AG09319 (cell line): ENCODE results near the gene LTB4R2.

ENCODE experiments used
- DNase-seq: peaks from one replicate; pipeline ENCODE4 v3.0.0-alpha.2; 2010; ENCODE audit warnings: low read depth; ENCODE audit errors: extremely low read depth
- TF ChIP-seq, protein P1 (sequence below): IDR thresholded peaks from 2 replicates; pipeline ENCODE4 v1.5.1; 2011; ENCODE audit warnings: low read depth, mild to moderate bottlenecking, inconsistent platforms, low read length, moderate library complexity

Gene LTB4R2

DNA sequence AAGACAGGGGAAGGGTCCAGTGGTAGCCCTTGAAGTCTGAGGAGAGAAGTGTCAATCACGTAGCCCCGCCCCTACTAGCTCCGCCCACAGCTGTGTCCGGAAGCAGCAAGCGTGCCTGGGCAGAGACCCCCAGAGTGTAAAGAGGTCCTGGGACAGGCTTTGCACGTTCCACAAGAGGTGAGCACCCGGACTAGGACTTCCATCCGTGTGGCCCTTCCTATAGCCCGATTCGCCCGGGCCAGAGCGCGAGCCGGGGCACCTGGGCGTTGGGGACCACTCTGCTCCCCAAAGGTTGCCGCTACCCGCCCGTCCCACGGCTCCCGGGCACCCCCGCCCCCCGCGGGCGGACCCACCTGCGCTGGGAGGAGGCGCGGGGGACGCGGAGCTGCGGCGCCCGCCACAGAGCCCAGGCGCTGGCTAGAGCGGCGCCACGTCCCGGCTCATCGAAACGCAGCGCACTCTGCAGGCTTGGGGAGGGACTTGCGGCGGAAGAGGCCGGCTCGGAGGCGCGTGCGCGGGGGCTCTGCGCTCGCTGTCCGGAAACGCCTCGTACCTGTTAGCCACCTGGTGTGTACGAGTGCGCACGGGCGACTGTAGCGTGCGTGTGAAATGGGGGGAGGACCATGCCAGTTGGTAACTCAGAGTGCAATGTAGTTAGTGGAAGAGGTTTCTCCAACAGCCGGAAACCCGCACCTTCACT, 38.7 kb upstream of the LTB4R2 start, which contains the start of gene RABGGTA:
RABGGTA (minus strand) TSS at position 464 of the 700 bp plus-strand sequence. CDS start 482 bp downstream, outside the sequence.
- peak; percentile 57 for DNase-seq
- TF ChIP-seq, protein P1, sequence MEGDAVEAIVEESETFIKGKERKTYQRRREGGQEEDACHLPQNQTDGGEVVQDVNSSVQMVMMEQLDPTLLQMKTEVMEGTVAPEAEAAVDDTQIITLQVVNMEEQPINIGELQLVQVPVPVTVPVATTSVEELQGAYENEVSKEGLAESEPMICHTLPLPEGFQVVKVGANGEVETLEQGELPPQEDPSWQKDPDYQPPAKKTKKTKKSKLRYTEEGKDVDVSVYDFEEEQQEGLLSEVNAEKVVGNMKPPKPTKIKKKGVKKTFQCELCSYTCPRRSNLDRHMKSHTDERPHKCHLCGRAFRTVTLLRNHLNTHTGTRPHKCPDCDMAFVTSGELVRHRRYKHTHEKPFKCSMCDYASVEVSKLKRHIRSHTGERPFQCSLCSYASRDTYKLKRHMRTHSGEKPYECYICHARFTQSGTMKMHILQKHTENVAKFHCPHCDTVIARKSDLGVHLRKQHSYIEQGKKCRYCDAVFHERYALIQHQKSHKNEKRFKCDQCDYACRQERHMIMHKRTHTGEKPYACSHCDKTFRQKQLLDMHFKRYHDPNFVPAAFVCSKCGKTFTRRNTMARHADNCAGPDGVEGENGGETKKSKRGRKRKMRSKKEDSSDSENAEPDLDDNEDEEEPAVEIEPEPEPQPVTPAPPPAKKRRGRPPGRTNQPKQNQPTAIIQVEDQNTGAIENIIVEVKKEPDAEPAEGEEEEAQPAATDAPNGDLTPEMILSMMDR, result peak; percentile 73

DNA sequence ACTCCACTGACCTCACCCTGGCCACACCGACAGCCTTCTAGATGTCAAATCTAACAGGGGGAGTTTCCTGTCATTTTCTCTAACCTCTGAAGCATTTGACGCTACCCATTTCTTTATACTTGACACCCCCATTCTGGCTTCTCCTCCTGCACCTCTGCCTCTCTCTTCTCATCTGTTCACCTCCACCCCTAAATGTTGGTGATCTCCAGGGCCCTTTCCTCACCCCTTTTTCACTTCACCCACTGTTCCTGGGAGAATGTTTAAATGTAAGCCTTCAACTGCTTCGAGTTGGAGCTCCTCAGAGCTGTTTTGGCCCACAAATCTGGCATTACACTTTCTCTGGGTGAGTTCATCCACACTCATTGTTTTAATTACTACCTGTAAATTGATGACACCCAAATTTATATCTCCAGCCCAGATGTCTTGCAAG, 38.1 kb upstream of the LTB4R2 start:
- no peak for DNase-seq
- TF ChIP-seq, protein P1, result no peak

DNA sequence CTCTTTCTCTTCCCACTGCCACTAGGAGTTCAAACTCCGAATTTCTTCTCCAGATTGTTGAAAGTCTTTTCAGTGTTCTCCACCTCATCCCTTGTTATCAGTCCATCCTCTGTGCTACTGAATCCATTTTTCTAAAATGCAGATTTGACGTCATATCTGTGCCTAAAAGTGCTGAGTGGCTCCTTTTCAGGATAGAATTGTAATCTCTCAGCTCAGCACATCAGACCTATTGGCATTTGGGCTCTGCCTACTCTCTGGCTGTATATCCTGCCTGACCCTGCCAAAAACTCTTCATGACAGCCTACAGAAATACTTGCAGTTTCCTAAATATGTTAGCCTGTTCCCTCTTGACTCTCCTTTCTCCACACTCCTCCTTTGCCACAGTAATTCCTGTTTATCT, 37.5 kb upstream of the LTB4R2 start:
- no peak for DNase-seq
- TF ChIP-seq, protein P1, result no peak

DNA sequence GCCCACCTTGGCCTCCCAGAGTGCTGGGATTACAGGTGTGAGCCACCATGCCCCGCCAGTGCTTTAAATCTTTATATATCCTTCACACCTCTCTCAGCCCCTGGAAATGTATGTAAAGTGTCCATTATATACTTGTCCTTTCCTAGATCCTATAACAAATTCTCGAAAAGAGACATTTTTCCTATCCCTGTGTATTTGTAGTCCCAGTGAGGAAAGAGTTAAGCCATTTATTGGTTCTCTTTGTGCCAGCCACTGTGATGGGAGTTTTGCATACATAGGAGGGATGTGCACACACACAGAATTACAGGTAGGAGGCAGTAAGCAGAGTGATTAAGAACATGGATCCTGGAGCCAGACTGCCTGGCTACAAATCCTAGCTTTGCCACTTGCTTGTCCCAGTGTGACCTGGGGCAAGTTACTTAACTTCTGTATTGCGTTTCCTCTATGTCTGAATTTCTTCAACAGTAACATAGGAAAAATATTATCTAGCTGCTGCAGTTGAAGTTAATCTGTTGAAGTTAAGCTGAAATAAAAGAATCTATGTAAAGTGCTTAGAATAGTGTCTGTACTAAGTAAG, 36.4 kb upstream of the LTB4R2 start:
- DNase-seq, result no peak
- TF ChIP-seq, protein P1, result no peak; the same call in 1 of the 2 replicates

DNA sequence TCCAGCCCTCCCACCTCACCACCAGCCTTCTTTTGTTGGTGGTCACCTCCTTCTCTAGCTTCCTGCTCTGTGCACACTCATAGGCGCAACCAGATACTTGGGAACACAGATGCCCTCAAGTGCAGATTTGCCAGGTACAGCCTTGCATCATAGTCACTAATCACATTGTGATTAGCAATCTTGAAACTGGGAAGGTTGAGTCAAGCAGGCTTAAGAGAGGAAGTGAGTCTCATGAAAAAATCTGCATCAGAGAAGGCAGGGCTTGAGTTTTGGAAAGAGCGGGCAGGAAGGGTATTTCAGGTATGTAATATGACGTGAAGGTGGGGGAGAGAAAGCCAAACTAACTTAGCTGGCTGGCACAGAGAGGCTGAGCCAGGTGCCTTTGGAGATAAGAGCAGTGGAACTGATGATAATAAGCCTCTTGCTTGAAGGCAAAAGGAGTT, 35.8 kb upstream of the LTB4R2 start:
- DNase-seq, result no peak

DNA sequence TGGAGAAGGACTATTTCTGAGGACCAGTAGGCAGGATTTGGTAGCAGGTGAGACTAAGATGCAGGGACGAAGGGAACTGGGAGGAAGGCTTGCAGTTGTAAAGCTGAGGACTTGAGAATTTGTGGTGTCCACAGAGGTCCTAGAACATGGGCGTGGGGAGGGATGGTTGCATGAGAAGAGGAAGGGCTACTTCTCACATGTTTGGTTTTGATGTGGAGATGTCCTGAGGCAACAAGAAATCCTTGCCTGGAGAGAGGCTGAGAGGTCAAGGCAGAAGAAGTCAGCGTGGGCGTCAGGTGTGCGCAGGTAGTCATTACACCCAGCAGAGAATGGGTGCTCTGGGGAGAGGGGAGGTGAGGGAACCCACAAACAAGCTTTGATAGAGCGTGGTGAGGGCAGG, 32.9 kb upstream of the LTB4R2 start:
- TF ChIP-seq, protein P1, result no peak
- DNase-seq, result no peak

More for the DNA sequence above, 35.8 kb upstream of the LTB4R2 start:
- TF ChIP-seq, protein P1, result no peak

DNA sequence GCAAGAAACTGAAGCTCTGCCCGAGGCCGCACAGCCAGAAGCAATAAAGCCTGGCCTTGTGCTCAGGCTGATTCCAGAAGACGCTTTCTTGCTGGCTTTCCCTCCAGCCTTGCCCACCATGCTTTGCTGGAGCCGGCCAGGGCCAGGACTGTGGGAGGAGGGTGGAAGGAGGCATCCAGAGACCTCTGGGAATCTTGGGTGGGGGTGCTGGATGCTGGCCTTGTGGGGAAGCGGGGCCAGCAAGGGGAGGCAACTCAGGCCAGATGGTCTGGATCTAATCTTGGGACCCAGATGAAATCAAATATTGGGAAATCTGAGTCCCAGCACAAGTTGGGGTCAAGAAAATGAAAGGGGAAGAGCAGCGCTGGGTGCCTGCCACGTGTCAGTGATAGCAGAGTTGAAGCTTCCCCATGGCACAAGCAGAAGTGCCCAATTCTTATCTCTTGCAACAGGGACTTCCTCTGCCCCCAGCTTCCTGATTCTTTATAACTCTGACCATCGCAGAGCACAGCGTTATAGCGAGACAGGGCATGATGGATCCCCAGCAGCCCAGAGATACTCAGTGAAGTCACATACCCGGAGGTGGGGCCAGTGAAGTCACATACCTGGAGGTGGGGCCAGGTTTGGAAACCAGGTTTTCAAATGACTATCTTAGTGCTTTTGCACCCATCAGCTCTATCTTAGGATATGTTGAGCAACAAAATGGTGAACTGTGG, 32.2 kb upstream of the LTB4R2 start:
- no peak for DNase-seq
- TF ChIP-seq, protein P1, result no peak
